K562 (cell line): ENCODE results near the gene ANKS1A. TPM values are rescaled to one million over a fixed set of nuclear protein-coding genes. Genes with fewer than 3 reads are reported as not detected.
A peak's percentile ranks its signal among the peaks of the same experiment; 100 is the strongest.

Experiments
- C11orf30 ChIP-seq: fragments of 450-650 bp; IDR thresholded peaks from 2 replicates; pipeline ENCODE4 v1.6.1; 2016; ENCODE audit warnings: low read depth, mild to moderate bottlenecking
- EP400 ChIP-seq: fragments of 450-650 bp; IDR thresholded peaks from 2 replicates; pipeline ENCODE4 v1.6.1; 2017; ENCODE audit warnings: antibody characterized with exemption, mild to moderate bottlenecking, moderate library complexity
- FOXM1 ChIP-seq, 2 experiments: fragments of 450-650 bp in 1 of 2; sonication (generic) in 1 of 2; formaldehyde crosslinking in 1 of 2; IDR thresholded peaks; 2 replicates each; pipeline versions ENCODE4 v1.6.1 to v1.9.0; 2017 to 2022; ENCODE audit warnings: low read depth in 2 of 2, mild to moderate bottlenecking in 2 of 2, missing genetic modification reagents in 1 of 2, moderate library complexity in 1 of 2
- HNRNPLL ChIP-seq: fragments of 200-400 bp; formaldehyde crosslinking; IDR thresholded peaks from 2 replicates; pipeline ENCODE4 v1.6.1; 2017; ENCODE audit warnings: low read length, low read depth, mild to moderate bottlenecking; ENCODE audit not compliant: poor library complexity, severe bottlenecking
- LCOR ChIP-seq: sonication (generic); formaldehyde crosslinking; IDR thresholded peaks from 2 replicates; pipeline ENCODE4 v1.8.0; 2022; ENCODE audit warnings: mild to moderate bottlenecking, missing genetic modification reagents
- MNT ChIP-seq, 2 experiments: fragments of 450-650 bp; conservative IDR thresholded peaks; 2 replicates each; pipeline ENCODE4 v1.6.1; 2017; ENCODE audit warnings: mild to moderate bottlenecking in 2 of 2, moderate library complexity in 2 of 2
- MTA3 ChIP-seq: fragments of 450-650 bp; formaldehyde crosslinking; IDR thresholded peaks from 2 replicates; pipeline ENCODE4 v1.6.1; 2017; ENCODE audit warnings: mild to moderate bottlenecking, borderline replicate concordance
- NEUROD1 ChIP-seq: fragments of 150-350 bp; IDR thresholded peaks from 2 replicates; pipeline ENCODE4 v1.6.1; 2014; ENCODE audit warnings: borderline replicate concordance, low read length, low read depth; ENCODE audit not compliant: partially characterized antibody
- RBM39 ChIP-seq: fragments of 200-400 bp; formaldehyde crosslinking; optimal IDR thresholded peaks from 2 replicates; pipeline ENCODE3; 2018; ENCODE audit warnings: low read depth, low read length
- RREB1 ChIP-seq: fragments of 250-450 bp; sonication (Bioruptor Pico); IDR thresholded peaks from 2 replicates; pipeline ENCODE4 v1.4.0; 2020
- TAF9B ChIP-seq: fragments of 450-650 bp; IDR thresholded peaks from 2 replicates; pipeline ENCODE4 v1.6.1; 2018; ENCODE audit warnings: mild to moderate bottlenecking; ENCODE audit not compliant: partially characterized antibody
- TOE1 ChIP-seq, 2 experiments: fragments of 450-650 bp in 1 of 2; sonication (generic) in 1 of 2; formaldehyde crosslinking in 1 of 2; IDR thresholded peaks; 2 replicates each; pipeline versions ENCODE4 v1.7.1 to v1.8.0; 2016 to 2022; ENCODE audit warnings: borderline replicate concordance in 2 of 2, mild to moderate bottlenecking in 2 of 2, antibody characterized with exemption in 1 of 2, inconsistent platforms in 1 of 2, low read depth in 1 of 2, missing genetic modification reagents in 1 of 2, moderate library complexity in 1 of 2
- ZBTB12 ChIP-seq: fragments of 250-450 bp; sonication (Bioruptor Pico); IDR thresholded peaks from 2 replicates; pipeline ENCODE4 v1.4.0; 2020
- ZNF639 ChIP-seq, 2 experiments: fragments of 200-800 bp in 1 of 2; sonication (Bioruptor generic) in 1 of 2; sonication (generic) in 1 of 2; formaldehyde crosslinking in 1 of 2; IDR thresholded peaks in 1 of 2; conservative IDR thresholded peaks in 1 of 2; 2 replicates each; pipeline versions ENCODE4 v1.5.0 to v1.6.1; 2016 to 2020; ENCODE audit warnings: missing compliant biosample characterization in 1 of 2, missing genetic modification characterization in 1 of 2, missing genetic modification reagents in 1 of 2
- ZNF766 ChIP-seq: fragments of 200-800 bp; sonication (Bioruptor generic); conservative IDR thresholded peaks from 2 replicates; pipeline ENCODE4 v1.6.1; 2016; ENCODE audit warnings: missing genetic modification characterization, missing compliant biosample characterization
- polyA plus RNA-seq, 8 experiments: library from polyadenylated mRNA; depleted of rRNA in 4 of 8; stranded (reverse) in 5 of 8; unstranded in 3 of 8; fragments of >200 nt; fragmentation: Nextera tagmentation in 2 of 8; fragmentation: Illumina TruSeq in 1 of 8; extraction: Ambion mirVana in 2 of 8; extraction: Trizol in 1 of 8; gene quantifications; 2 replicates each; pipeline versions ENCODE4 v1.2.1 to v1.2.3, GENCODE V29; 2011 to 2014; ENCODE audit warnings: inconsistent platforms in 1 of 8, missing spikeins in 1 of 8
- total RNA-seq, 7 experiments: library from RNA; depleted of rRNA in 6 of 7; stranded (reverse); fragments of >200 nt in 6 of 7; fragmentation: Illumina TruSeq in 2 of 7; extraction: Trizol in 2 of 7; gene quantifications; 2 replicates each; pipeline versions ENCODE4 v1.2.1 to v1.2.3, GENCODE V29; 2011 to 2021; ENCODE audit warnings: low replicate concordance in 1 of 7

Gene ANKS1A
- total and polyA plus RNA-seq, 9 of the 15 experiments (the other 6 are each of a cell fraction or from before 2014, with no cell fraction given), result 1.1 to 13.8 (median 5.3) TPM

GRCh38 chr6:34888874-34889555, at the start of gene ANKS1A (continued):
- no peak for TF ChIP-seq ZNF639 (CRISPR knock-in tag; conservative IDR thresholded peaks at IDR 0.05 in 1 of 2, IDR thresholded peaks at IDR 0.05 in 1 of 2)
- peak; percentile 65 for TF ChIP-seq EP400
- peak; percentile 2 for TF ChIP-seq C11orf30
- peak; percentile 88 for TF ChIP-seq TOE1 (IDR thresholded peaks at IDR 0.05; ENCODE audit: borderline replicate concordance)
- no peak for TF ChIP-seq TOE1 (CRISPR knock-in tag; IDR thresholded peaks at IDR 0.05; ENCODE audit: borderline replicate concordance, low read depth)
- peak; percentile 92 for TF ChIP-seq ZBTB12 (CRISPR knock-in tag)
- TF ChIP-seq FOXM1 (IDR thresholded peaks at IDR 0.05; ENCODE audit: low read depth), result no peak
- TF ChIP-seq FOXM1 (CRISPR knock-in tag; IDR thresholded peaks at IDR 0.05; ENCODE audit: low read depth), result no peak
- peak; percentile 89 to 93 for TF ChIP-seq MNT (conservative IDR thresholded peaks at IDR 0.05)
- no peak for TF ChIP-seq RREB1 (CRISPR knock-in tag)
- TF ChIP-seq MTA3, result peak; percentile 62; the same call in 1 of the 2 replicates
- peak; percentile 96 for TF ChIP-seq LCOR
- no peak for TF ChIP-seq HNRNPLL
- TF ChIP-seq ZNF766 (CRISPR knock-in tag), result peak; percentile 51; the same call in 1 of the 2 replicates
- peak; percentile 74 for TF ChIP-seq RBM39
- peak; percentile 63 for TF ChIP-seq NEUROD1
- no peak for TF ChIP-seq TAF9B
